ENCODE measurements around the gene GNG4.

The GNG4 gene

GRCh38 chr1:235679644-235680043 is 30.1 kb upstream of the GNG4 start:
- H3K4me3 ChIP-seq (ENCODE audit: low read length), result no peak overlapping the region
- TF ChIP-seq EZH2phosphoT487 (IDR thresholded peaks at IDR 0.05; ENCODE audit: low read length) (no peak), CTCF (IDR thresholded peaks at IDR 0.05; ENCODE audit: low read length) (no peak), EZH2 (optimal IDR thresholded peaks at IDR 0.05; ENCODE audit: low read depth, low read length) (no peak)
- H3K79me2 ChIP-seq (ENCODE audit: low read length), result no peaks in the 10 kb centered on the region
- no peaks in the 10 kb centered on the region for H3K27me3 ChIP-seq (replicated peaks; ENCODE audit: insufficient read depth, low read length)
- H4K20me1 ChIP-seq (ENCODE audit: insufficient read depth, low read length), result no peaks in the 10 kb centered on the region
- no peaks in the 10 kb centered on the region for H3K36me3 ChIP-seq (replicated peaks; ENCODE audit: insufficient read depth, low read length)
- H3K9me2 ChIP-seq (replicated peaks; ENCODE audit: insufficient read depth, low read length), result no peaks in the 10 kb centered on the region
- H3K27ac ChIP-seq (ENCODE audit: low read length), result no peak overlapping the region
- H3K4me2 ChIP-seq (ENCODE audit: low read depth, low read length), result no peak overlapping the region
- H3K4me1 ChIP-seq (ENCODE audit: low read length), result no peaks in the 10 kb centered on the region
- no peak for DNase-seq
- H2AFZ ChIP-seq (ENCODE audit: low read length), result no peak overlapping the region
- no peaks in the 10 kb centered on the region for H3F3A ChIP-seq (ENCODE audit: insufficient read depth, low read length)
- no peak overlapping the region for H3K9ac ChIP-seq (ENCODE audit: low read length)
- H3K9me3 ChIP-seq (replicated peaks; ENCODE audit: insufficient read depth, low read length), result no peaks in the 10 kb centered on the region

GRCh38 chr1:235679005-235679404 is 29.4 kb upstream of the GNG4 start:
- Histone ChIP-seq H3K9me3 (replicated peaks; ENCODE audit: insufficient read depth, low read length) (no peaks in the 10 kb centered on the region), H3K4me1 (ENCODE audit: low read length) (no peaks in the 10 kb centered on the region), H3K9me2 (replicated peaks; ENCODE audit: insufficient read depth, low read length) (no peaks in the 10 kb centered on the region), H4K20me1 (ENCODE audit: insufficient read depth, low read length) (no peaks in the 10 kb centered on the region), H3K79me2 (ENCODE audit: low read length) (no peaks in the 10 kb centered on the region), H3K27me3 (replicated peaks; ENCODE audit: insufficient read depth, low read length) (no peaks in the 10 kb centered on the region), H3K4me3 (ENCODE audit: low read length) (no peak overlapping the region), H3K36me3 (replicated peaks; ENCODE audit: insufficient read depth, low read length) (no peaks in the 10 kb centered on the region), H3K9ac (ENCODE audit: low read length) (no peak overlapping the region), H3K4me2 (ENCODE audit: low read depth, low read length) (no peak overlapping the region), H3F3A (ENCODE audit: insufficient read depth, low read length) (no peaks in the 10 kb centered on the region), H2AFZ (ENCODE audit: low read length) (no peak overlapping the region), H3K27ac (ENCODE audit: low read length) (no peak overlapping the region)
- no peak for TF ChIP-seq EZH2 (optimal IDR thresholded peaks at IDR 0.05; ENCODE audit: low read depth, low read length)
- no peak for TF ChIP-seq CTCF (IDR thresholded peaks at IDR 0.05; ENCODE audit: low read length)
- no peak for TF ChIP-seq EZH2phosphoT487 (IDR thresholded peaks at IDR 0.05; ENCODE audit: low read length)
- no peak for DNase-seq

- Histone ChIP-seq H3K9me3 (replicated peaks; ENCODE audit: insufficient read depth, low read length) (no peaks in the 10 kb centered on the region), H3K4me3 (ENCODE audit: low read length) (no peak overlapping the region), H3K27me3 (replicated peaks; ENCODE audit: insufficient read depth, low read length) (no peaks in the 10 kb centered on the region), H3K4me2 (ENCODE audit: low read depth, low read length) (no peak overlapping the region), H4K20me1 (ENCODE audit: insufficient read depth, low read length) (no peaks in the 10 kb centered on the region), H3K9ac (ENCODE audit: low read length) (no peak overlapping the region), H3K36me3 (replicated peaks; ENCODE audit: insufficient read depth, low read length) (no peaks in the 10 kb centered on the region), H3K9me2 (replicated peaks; ENCODE audit: insufficient read depth, low read length) (no peaks in the 10 kb centered on the region), H3F3A (ENCODE audit: insufficient read depth, low read length) (no peaks in the 10 kb centered on the region), H3K27ac (ENCODE audit: low read length) (no peak overlapping the region), H3K79me2 (ENCODE audit: low read length) (no peaks in the 10 kb centered on the region), H3K4me1 (ENCODE audit: low read length) (no peaks in the 10 kb centered on the region), H2AFZ (ENCODE audit: low read length) (no peak overlapping the region)
- TF ChIP-seq EZH2 (optimal IDR thresholded peaks at IDR 0.05; ENCODE audit: low read depth, low read length) (no peak), CTCF (IDR thresholded peaks at IDR 0.05; ENCODE audit: low read length) (no peak), EZH2phosphoT487 (IDR thresholded peaks at IDR 0.05; ENCODE audit: low read length) (no peak)
- no peak for DNase-seq
Measured at GRCh38 chr1:235675152-235675890, 25.7 kb upstream of the GNG4 start.
